Endodermal cell (in vitro differentiated cells): ENCODE measurements around the gene RECK. TPM values are rescaled to one million over a fixed set of nuclear protein-coding genes. Genes with fewer than 3 reads are reported as not detected.

Experiments
- DNase-seq: peaks from one replicate; pipeline ENCODE4 v3.0.0-alpha.2; 2017
- H3K27ac ChIP-seq: 2 replicates; pipeline ENCODE4 v1.5.1; 2013; ENCODE audit warnings: mild to moderate bottlenecking, low read depth, low read length, moderate library complexity
- H3K27me3 ChIP-seq: 2 replicates; pipeline ENCODE4 v1.6.1; 2013; ENCODE audit warnings: mild to moderate bottlenecking, low read length, moderate library complexity; ENCODE audit not compliant: insufficient read depth, control insufficient read depth, poor library complexity, severe bottlenecking
- H3K36me3 ChIP-seq: 2 replicates; pipeline ENCODE4 v1.7.0; 2013; ENCODE audit warnings: mild to moderate bottlenecking, low read length, moderate library complexity; ENCODE audit not compliant: control insufficient read depth, insufficient read depth
- H3K4me1 ChIP-seq: one replicate; pipeline ENCODE4 v1.7.0; 2013; ENCODE audit warnings: low read length; ENCODE audit not compliant: control insufficient read depth, insufficient read depth
- H3K4me3 ChIP-seq: 2 replicates; pipeline ENCODE4 v1.5.1; 2013; ENCODE audit warnings: mild to moderate bottlenecking, low read length, moderate library complexity
- H3K9ac ChIP-seq: 2 replicates; pipeline ENCODE4 v1.6.1; 2013; ENCODE audit warnings: mild to moderate bottlenecking, low read length, moderate library complexity; ENCODE audit not compliant: poor library complexity, severe bottlenecking; ENCODE audit errors: extremely low read depth
- H3K9me3 ChIP-seq: 2 replicates; pipeline ENCODE4 v1.6.1; 2013; ENCODE audit warnings: mild to moderate bottlenecking, low read length, moderate library complexity; ENCODE audit not compliant: control insufficient read depth
- H3K27ac Mint-ChIP-seq: 2 replicates; pipeline ENCODE4 v1.8.0; 2020; ENCODE audit warnings: mixed read lengths
- H3K27me3 Mint-ChIP-seq: 2 replicates; pipeline ENCODE4 v1.8.0; 2021; ENCODE audit warnings: mild to moderate bottlenecking, mixed read lengths; ENCODE audit not compliant: insufficient read depth
- H3K36me3 Mint-ChIP-seq: 2 replicates; pipeline ENCODE4 v1.8.0; 2020; ENCODE audit warnings: low read depth, mixed read lengths
- H3K4me1 Mint-ChIP-seq: 2 replicates; pipeline ENCODE4 v1.8.0; 2020; ENCODE audit warnings: mixed read lengths
- H3K4me3 Mint-ChIP-seq: 2 replicates; pipeline ENCODE4 v1.8.0; 2020; ENCODE audit warnings: mild to moderate bottlenecking, moderate library complexity, mixed read lengths
- H3K9me3 Mint-ChIP-seq: 2 replicates; pipeline ENCODE4 v1.8.0; 2020; ENCODE audit warnings: mild to moderate bottlenecking, mixed read lengths
- CTCF ChIP-seq: fragments of 200-600 bp; sonication (generic); conservative IDR thresholded peaks from 2 replicates; pipeline ENCODE4 v1.5.0; 2021; ENCODE audit warnings: antibody characterized with exemption, mild to moderate bottlenecking
- WGBS, 2 experiments: methylation state at CpG; one replicate each; pipeline versions ENCODE4 v1.1.5 to v1.1.7; 2013; ENCODE audit warnings: missing lambda C conversion rate in 2 of 2, mixed read lengths in 1 of 2; ENCODE audit not compliant: insufficient coverage in 1 of 2, insufficient read length in 1 of 2; 5-methylcytosine and 5-hydroxymethylcytosine counted together
- total RNA-seq, 2 donors: library from RNA; stranded (reverse); fragmentation: NEBNext Ultra II Directional in 1 of 2; extraction: Animal tissue kit (Norgen Biotek cat#: 25700) in 1 of 2; gene quantifications; 2 replicates in 1 of 2; 3 replicates in 1 of 2; pipeline ENCODE4 v1.2.1, GENCODE V29; 2021

The RECK gene
- total RNA-seq, 2 donors from 2014 or later: 11.5 to 16.1 TPM

GRCh38 chr9:35998333-35998732 is 38.4 kb upstream of the RECK start:
- Histone ChIP-seq H3K4me1 (no peaks in the 10 kb centered on the region), H3K36me3 (no peaks in the 10 kb centered on the region), H3K27ac (no peak overlapping the region), H3K27me3 (peaks cover 75% of the 10 kb centered on the region), H3K4me3 (peak overlapping the region; percentile 14), H3K9ac (no peak overlapping the region), H3K9me3 (peaks cover 17% of the 10 kb centered on the region)
- no peak for DNase-seq
- Mint-ChIP-seq H3K27me3 (peaks cover 53% of the 10 kb centered on the region), H3K4me1 (peaks cover 15% of the 10 kb centered on the region), H3K36me3 (no peaks in the 10 kb centered on the region), H3K9me3 (peaks cover 6% of the 10 kb centered on the region), H3K27ac (no peak overlapping the region), H3K4me3 (no peak overlapping the region)
- WGBS, 2 experiments: 96% methylated on average over 1 of the region's 1 CpG; no CpG with 5 or more reads in 1 of the 2 experiments
- no peak for TF ChIP-seq CTCF

- no peak for TF ChIP-seq CTCF
- peaks cover 4% of the 10 kb centered on the region for H3K4me1 Mint-ChIP-seq
- Histone ChIP-seq H3K4me3 (no peak overlapping the region), H3K9me3 (peaks cover 8% of the 10 kb centered on the region), H3K27ac (no peak overlapping the region), H3K27me3 (peaks cover 79% of the 10 kb centered on the region), H3K9ac (no peak overlapping the region), H3K36me3 (no peaks in the 10 kb centered on the region), H3K4me1 (no peaks in the 10 kb centered on the region)
- no peak overlapping the region for H3K4me3 Mint-ChIP-seq
- H3K9me3 Mint-ChIP-seq: peaks cover 10% of the 10 kb centered on the region
- no peak for DNase-seq
- peaks cover 81% of the 10 kb centered on the region for H3K27me3 Mint-ChIP-seq
- no peak overlapping the region for H3K27ac Mint-ChIP-seq
- no peaks in the 10 kb centered on the region for H3K36me3 Mint-ChIP-seq
- WGBS, 2 experiments: 83 to 94% methylated on average over 1 of the region's 1 CpG
Observed at GRCh38 chr9:36005891-36006290, 30.8 kb upstream of the RECK start.

- Histone ChIP-seq H3K27ac (no peak overlapping the region), H3K9ac (no peak overlapping the region), H3K4me3 (no peak overlapping the region), H3K4me1 (no peaks in the 10 kb centered on the region), H3K36me3 (no peaks in the 10 kb centered on the region), H3K27me3 (peaks cover 85% of the 10 kb centered on the region), H3K9me3 (peaks cover 8% of the 10 kb centered on the region)
- WGBS, 2 experiments: 86 to 94% methylated on average over 3 of the region's 3 CpGs
- Mint-ChIP-seq H3K4me1 (peaks cover 4% of the 10 kb centered on the region), H3K9me3 (peaks cover 10% of the 10 kb centered on the region), H3K36me3 (no peaks in the 10 kb centered on the region), H3K27ac (no peak overlapping the region), H3K27me3 (peaks cover 85% of the 10 kb centered on the region), H3K4me3 (no peak overlapping the region)
- no peak for TF ChIP-seq CTCF
- no peak for DNase-seq
Observed at GRCh38 chr9:36006549-36007315, 30.0 kb upstream of the RECK start.
